Measurements from ENCODE around the gene HECA.
"Not testable (repeated sequence)": the region's sequence is repeated elsewhere in the genome, so short reads cannot be mapped to it uniquely, and the experiment has no call there.

HECA gene

GRCh38 chr6:139161817-139162284 lies 27.0 kb downstream of the HECA start:
- no peak for DNase-seq

- no peak for DNase-seq
Observed at GRCh38 chr6:139164001-139164400, 29.1 kb downstream of the HECA start.

DNA sequence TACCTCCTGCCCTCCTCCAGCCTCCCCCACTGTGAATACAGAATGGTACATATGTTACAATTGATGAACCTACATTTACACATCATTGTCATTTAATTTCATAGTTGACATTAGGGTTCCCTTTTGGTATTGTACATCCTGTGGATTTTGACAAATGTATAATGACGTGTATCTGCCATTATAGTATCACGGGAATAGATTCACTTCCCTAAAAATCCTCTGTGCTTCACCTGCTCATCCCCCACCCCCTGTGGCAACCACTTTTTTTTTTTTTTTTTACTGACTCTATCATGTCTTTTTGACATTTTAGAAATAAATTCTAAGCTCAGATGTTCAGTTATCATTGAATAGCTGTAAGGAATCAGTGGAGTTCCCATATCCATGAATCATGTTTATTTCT lies 30.4 kb downstream of the HECA start:
- DNase-seq, result no peak

DNA sequence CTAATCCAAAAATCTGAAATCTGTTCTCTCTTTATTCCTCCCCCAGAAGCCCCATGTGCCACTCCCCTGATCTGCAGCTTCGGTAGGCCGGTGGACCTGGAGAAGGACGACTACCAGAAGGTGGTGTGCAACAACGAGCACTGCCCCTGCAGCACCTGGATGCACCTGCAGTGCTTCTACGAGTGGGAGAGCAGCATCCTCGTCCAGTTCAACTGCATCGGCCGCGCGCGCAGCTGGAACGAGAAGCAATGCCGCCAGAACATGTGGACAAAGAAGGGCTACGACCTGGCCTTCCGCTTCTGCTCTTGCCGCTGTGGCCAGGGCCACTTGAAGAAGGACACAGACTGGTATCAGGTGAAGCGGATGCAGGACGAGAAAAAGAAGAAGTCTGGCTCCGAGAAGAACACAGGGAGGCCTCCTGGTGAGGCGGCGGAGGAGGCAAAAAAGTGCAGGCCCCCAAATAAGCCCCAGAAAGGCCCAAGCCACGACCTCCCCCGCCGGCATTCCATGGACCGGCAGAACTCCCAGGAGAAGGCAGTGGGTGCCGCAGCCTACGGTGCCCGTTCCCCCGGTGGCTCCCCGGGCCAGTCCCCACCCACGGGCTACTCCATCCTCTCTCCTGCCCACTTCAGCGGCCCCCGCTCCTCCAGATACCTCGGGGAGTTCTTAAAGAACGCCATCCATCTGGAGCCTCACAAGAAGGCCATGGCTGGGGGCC lies 31.5 kb downstream of the HECA start:
- no peak for DNase-seq

DNA sequence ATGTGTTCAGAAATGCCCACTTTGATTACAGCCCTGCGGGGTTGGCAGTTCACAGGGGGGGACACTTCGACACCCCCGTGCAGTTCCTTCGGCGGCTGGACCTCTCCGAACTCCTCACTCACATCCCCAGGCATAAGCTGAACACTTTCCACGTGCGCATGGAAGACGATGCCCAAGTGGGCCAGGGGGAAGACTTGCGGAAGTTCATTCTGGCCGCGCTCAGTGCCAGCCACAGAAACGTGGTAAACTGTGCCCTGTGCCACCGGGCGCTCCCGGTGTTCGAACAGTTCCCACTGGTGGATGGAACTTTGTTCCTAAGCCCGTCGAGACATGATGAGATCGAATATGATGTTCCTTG lies 32.1 kb downstream of the HECA start:
- DNase-seq, result no peak

DNA sequence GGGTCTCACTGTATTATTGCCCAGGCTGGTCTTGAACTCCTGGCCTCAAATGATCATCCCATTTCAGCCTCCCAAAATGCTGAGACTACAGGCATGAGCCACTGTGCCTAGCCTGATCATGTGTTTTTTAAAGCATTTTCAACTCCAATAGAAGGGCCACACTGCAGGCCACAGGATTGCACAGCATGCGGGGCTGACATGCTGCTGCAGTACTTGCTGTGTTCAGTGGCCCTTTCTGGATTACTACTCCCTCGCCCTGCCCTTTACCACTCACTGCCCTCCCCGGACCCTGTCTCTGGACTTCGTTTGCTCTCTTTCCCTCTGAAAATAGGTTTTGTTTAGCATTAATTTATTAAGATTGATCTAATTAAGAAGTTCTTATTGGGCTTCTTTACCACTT lies 37.3 kb downstream of the HECA start:
- DNase-seq, result no peak

DNA sequence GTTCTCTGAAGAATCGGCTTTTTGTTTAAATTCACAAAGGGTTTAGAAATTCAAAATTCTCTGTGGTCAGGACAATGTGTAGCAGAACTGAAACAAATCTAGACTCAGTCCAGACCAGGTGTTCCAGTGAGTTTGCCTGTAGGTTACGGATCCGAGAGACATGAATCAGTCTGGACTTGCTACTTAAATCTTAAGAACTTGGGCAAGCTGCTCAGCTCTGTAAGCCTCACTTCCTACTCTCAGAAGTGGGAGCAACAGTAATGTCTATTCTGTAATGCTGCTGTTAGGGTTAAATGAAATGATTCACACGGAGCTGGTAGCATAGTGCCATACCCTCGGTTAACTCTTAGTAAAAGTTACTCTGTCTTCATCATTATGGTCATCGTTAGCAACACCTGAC lies 37.7 kb downstream of the HECA start:
- no peak for DNase-seq

DNA sequence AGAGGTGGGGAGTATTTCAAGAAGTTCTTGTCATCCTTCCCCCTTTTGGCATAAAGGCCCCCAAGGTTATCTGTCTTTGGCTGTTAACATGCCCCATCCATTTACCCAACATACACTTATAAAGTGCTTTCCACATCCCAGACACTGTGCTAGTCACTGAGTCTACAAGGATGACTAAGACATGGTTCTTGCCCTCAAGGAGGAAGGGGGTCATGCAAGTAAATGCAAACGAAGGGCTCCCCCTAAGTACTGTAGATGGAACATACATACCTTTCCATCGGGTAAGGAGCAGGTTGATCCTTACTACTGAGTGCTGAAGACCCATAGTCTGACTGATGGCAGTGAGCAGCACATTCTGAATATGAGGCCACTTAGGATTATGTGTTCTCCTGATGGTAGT lies 38.3 kb downstream of the HECA start:
- no peak for DNase-seq

- no peak for DNase-seq
Observed at GRCh38 chr6:139173822-139174221, 38.9 kb downstream of the HECA start.

GRCh38 chr6:139174961-139175360 lies 40.1 kb downstream of the HECA start:
- DNase-seq, result no peak

GRCh38 chr6:139175389-139175948 lies 40.6 kb downstream of the HECA start:
- DNase-seq, result no peak

DNA sequence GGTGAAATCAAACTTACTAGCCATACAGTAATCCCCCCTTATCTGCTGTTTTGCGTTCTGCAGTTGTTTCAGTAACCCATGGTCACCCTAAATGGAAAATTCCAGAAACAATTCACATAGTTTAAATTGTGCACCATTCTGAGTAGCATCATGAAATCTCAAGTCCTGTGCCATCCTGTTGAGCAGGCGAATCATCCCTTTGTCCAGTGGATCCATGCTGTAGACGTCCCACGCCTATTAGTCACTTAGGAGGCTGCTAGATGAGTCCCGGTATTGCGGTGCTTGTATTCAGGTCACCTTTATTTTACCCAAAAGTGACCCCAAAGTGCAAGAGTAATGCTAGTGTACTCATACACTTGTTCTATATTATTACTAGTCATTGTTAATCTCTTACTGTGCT lies 46.4 kb downstream of the HECA start:
- no peak for DNase-seq

- DNase-seq, result no peak
Observed at GRCh38 chr6:139184047-139184446, 49.2 kb downstream of the HECA start.

- DNase-seq, result no peak
Observed at GRCh38 chr6:139184459-139184858, 49.6 kb downstream of the HECA start.

DNA sequence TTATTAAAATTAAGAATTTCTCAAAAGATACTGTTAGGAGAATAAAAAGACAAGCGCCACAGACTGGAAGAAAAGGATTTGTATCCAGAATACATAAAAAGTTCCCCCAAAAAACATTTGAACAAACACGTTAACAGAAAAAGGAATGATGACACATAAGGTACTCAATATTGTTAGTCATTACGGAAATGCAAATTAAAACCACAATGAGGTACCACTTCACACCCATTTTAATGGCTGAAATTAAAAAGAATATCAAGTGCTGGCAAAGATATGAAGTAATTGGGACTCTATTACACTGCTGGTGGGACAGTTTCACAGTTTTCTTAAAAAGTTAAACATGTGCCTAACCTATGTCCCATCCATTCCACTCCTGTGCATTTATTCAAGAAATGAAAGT lies 51.4 kb downstream of the HECA start:
- no peak for DNase-seq

GRCh38 chr6:139186692-139187091 lies 51.8 kb downstream of the HECA start:
- DNase-seq, result no peak

DNA sequence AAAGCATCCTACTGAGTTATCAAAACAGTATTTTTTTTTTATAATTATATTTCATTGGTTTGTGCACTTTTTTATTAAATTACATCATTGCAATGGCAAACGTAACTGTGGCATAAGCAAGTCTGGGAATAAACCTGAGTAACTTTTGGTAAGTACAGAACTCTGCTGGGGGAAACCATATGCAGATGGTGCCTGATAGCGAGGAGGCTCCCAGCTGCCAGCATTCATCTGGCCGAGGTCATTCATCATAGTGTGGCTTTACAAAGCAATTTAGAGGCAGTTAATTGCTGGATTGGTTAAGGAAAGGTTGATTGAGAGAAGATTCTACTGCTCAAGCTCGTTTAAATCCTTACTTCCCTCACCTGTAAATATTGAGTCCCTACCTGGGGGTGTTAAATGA lies 52.6 kb downstream of the HECA start:
- no peak for DNase-seq

GRCh38 chr6:139189665-139190064 lies 54.8 kb downstream of the HECA start:
- DNase-seq, result no peak

DNA sequence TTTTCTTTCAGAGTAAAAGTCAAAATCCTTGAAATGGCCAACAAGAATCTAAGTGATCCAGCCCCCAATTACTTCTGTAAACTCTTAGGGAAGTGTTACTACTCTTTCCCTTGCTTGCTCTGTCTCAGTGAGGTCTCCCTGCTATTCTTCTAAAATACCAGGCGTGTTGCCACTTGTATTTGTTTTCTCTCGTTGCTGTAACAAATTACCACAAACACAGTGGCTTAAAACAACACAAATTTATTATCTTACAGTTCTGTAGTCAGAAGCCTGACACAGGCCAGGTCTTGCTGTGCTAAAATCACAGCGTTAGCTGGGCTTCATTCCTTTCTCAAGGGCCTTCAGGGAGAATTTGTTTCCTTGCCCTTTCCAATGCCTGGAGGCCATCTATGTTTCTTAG lies 59.9 kb downstream of the HECA start:
- no peak for DNase-seq

DNA sequence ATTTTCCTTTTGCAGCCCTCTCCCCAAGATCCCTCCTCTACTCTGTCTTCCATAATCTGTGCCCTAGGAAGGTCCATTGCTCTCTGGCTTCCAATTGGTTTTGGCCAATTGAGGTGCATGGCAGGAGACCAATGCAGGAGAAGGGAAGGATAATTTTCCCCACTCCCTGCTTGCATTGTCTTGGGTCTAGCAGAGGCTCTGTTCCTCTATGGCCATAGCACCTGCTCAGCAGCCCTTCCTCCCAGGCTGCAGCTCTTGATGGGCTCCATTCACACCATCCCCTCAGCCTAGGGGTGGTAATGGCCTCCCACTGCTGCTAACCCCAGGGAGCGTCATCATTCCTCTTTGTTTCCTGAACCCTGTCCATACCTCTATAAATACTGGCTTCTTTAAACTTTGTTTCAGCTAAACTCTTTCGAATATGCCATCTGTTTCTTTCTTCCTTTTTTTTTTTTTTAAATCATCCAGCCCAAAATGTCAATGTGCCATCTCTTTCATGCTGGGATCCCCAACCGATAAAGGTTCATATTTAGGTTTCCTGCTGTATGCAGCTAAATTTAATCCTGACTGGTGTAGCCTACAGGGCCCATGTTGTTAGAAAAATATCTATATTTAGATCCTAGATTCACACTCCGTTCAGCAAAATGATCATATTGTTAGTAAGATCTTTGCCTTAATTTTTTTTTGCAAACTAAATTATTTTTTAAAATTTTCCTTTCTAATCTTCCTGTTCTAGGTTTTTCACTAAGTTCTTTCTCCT lies 63.8 kb downstream of the HECA start:
- no peak for DNase-seq

GRCh38 chr6:139201378-139201777 lies 66.5 kb downstream of the HECA start:
- no peak for DNase-seq

GRCh38 chr6:139204978-139205377 lies 70.1 kb downstream of the HECA start:
- no peak for DNase-seq

DNA sequence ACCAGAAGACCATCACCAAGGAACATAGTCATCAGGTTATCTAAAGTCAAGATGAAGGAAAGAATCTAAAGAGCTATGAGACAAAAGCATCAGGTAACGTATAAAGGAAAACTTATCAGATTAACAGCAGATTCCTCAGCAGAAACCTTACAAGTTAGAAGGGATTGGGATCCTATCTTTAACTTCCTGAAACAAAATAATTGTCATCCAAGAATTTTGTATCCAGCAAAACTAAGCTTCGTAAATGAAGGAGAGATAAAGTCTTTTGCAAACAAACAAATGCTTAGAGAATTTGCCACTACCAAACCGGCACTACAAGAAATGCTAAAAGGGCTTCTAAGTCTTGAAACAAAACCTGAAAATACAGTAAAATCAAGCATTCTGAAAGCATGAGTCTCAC lies 71.0 kb downstream of the HECA start:
- DNase-seq, result no peak

DNA sequence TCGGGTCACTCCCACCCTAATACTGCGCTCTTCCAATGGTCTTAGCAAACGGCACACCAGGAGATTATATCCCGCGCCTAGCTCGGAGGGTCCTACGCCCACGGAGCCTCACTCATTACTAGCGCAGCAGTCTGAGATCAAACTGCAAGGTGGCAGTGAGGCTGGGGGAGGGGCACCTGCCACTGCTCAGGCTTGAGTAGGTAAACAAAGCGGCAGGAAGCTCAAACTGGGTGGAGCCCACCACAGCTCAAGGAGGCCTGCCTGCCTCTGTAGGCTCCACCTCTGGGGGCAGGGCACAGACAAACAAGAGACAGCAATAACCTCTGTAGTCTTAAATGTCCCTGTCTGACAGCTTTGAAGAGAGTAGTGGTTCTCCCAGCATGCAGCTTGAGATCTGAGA lies 75.9 kb downstream of the HECA start:
- DNase-seq, result not testable (repeated sequence)

Measured in kidney glomerular epithelial cell (primary cell).